Bronchial epithelial cell (primary cell): ENCODE measurements around the gene DYNLT1. TPM values are rescaled to one million over a fixed set of nuclear protein-coding genes. Genes with fewer than 3 reads are reported as not detected.

Experiments
- DNase-seq: peaks from one replicate; pipeline ENCODE4 v3.0.0-alpha.2; 2010; ENCODE audit warnings: low read depth
- FAIRE-seq: peaks from 2 replicates; lab custom pipeline; 2011; peaks lifted over from hg19 to GRCh38; lab: Jason Lieb, UNC
- H3K27me3 ChIP-seq: 2 replicates; pipeline ENCODE4 v1.5.1; 2011; ENCODE audit warnings: low read length; ENCODE audit not compliant: control insufficient read depth, insufficient read depth
- H3K36me3 ChIP-seq: 2 replicates; pipeline ENCODE4 v1.5.1; 2011; ENCODE audit warnings: low read length; ENCODE audit not compliant: control insufficient read depth, insufficient read depth
- H3K4me3 ChIP-seq: 2 replicates; pipeline ENCODE4 v1.5.1; 2011; ENCODE audit warnings: mild to moderate bottlenecking, low read depth, low read length, control low read depth
- total RNA-seq: library from RNA; depleted of rRNA; stranded (reverse); fragments of >200 nt; gene quantifications from 2 replicates; pipeline ENCODE4 v1.2.1, GENCODE V29; 2014
- TF ChIP-seq, protein P1 (sequence below): IDR thresholded peaks from 2 replicates; pipeline ENCODE4 v1.5.1; 2011; ENCODE audit warnings: mild to moderate bottlenecking, moderate library complexity, low read length, control low read depth, inconsistent platforms; ENCODE audit not compliant: insufficient read depth, severe bottlenecking

The DYNLT1 gene
- total RNA-seq, 1 donor from 2014 or later, result 43.4 TPM

DNA sequence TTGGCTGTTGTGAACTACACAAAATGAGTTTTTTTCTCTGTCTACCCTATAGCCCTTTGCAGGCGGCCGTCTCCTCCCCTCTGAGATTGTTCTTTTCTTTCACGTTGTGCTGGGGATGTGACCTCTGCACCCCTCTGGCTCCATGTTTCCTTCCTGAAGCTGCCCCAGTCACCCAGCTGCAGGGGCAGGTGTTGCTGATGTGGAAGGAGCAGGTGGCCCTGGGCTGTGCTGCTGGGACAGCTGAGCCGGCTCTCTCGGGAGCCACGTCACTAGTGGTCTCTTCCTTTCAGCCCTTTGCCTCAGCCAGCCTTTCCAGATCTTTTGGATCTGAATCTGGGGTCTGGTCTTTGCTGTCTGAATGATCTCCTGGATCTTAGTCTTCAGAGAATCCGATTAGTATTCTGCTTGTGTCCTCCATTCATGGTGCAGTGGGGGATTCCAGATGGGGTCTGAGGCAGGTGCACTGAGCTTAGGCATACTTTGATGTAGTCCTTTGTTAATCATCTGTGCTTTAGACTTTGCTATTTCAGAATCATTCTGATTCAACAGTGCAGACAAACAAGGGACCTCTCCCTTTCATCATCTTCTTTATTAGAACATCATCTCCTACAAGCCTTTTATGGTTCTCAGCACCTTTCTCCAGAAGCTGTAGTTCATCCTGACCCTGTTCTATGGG is 53.3 kb downstream of the DYNLT1 start:
- TF ChIP-seq, protein P1, sequence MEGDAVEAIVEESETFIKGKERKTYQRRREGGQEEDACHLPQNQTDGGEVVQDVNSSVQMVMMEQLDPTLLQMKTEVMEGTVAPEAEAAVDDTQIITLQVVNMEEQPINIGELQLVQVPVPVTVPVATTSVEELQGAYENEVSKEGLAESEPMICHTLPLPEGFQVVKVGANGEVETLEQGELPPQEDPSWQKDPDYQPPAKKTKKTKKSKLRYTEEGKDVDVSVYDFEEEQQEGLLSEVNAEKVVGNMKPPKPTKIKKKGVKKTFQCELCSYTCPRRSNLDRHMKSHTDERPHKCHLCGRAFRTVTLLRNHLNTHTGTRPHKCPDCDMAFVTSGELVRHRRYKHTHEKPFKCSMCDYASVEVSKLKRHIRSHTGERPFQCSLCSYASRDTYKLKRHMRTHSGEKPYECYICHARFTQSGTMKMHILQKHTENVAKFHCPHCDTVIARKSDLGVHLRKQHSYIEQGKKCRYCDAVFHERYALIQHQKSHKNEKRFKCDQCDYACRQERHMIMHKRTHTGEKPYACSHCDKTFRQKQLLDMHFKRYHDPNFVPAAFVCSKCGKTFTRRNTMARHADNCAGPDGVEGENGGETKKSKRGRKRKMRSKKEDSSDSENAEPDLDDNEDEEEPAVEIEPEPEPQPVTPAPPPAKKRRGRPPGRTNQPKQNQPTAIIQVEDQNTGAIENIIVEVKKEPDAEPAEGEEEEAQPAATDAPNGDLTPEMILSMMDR, result no peak
- Histone ChIP-seq H3K27me3 (no peaks in the 10 kb centered on the region), H3K4me3 (no peak overlapping the region), H3K36me3 (peaks cover 17% of the 10 kb centered on the region)
- DNase-seq, result no peak
- FAIRE-seq, result no peak

DNA sequence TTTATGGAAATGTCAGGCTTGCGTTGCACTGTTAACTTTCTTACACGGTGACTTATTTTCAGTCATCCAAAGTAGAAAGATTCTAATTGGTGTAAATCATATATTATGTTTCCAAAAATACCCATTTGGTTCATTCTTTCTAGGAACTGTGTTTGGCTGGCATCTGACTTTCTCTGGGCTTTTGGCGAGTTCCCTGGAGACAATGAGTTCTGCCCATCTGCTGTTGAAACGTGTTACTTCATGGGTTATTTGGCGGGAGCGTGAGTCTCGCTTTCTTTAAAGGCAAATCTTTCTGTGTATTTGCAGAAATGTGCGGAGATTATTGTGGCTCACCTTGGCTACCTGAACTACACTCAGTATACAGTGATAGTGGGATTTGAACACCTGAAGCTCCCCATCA is 55.2 kb downstream of the DYNLT1 start:
- TF ChIP-seq, protein P1, result no peak
- Histone ChIP-seq H3K27me3 (no peaks in the 10 kb centered on the region), H3K36me3 (peaks cover 27% of the 10 kb centered on the region), H3K4me3 (no peak overlapping the region)
- FAIRE-seq, result no peak
- DNase-seq, result no peak

DNA sequence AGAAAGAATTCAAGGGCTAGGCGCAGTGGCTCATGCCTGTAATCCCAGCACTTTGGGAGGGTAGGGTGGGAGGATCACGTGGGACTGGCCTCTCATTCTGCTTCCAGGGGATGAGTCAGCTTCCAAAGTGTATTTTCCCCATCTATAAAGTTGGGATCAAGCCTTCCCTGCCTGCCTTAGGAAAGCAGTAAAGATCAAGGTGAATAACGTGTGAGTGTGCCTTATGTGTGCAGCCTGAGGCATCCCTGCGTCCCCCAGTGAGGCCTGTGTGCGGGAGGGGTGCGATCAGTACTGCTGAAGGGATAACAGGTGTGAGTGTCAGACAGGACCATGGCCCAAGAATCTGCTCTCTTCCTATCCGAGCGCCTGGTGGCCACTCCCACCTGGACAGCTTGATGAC is 57.9 kb downstream of the DYNLT1 start:
- Histone ChIP-seq H3K36me3 (peaks cover 31% of the 10 kb centered on the region), H3K27me3 (no peaks in the 10 kb centered on the region), H3K4me3 (no peak overlapping the region)
- DNase-seq, result no peak
- TF ChIP-seq, protein P1, result no peak
- FAIRE-seq, result peak; percentile 23

Other genes starting within 250 kb of the DYNLT1 start
- gene TMEM181, start 84.7 kb downstream of the DYNLT1 start, total RNA-seq, result 30.0 and 35.3 TPM in 2 replicates
- 1.1 and 2.4 TPM in 2 replicates for gene SYTL3, start 5.3 kb upstream of the DYNLT1 start, total RNA-seq
- gene EZR, start 174.6 kb upstream of the DYNLT1 start, total RNA-seq, result 314 and 407 TPM in 2 replicates